CD4-positive, alpha-beta T cell treated with Interleukin-4 for 1 hour (primary cell): ENCODE measurements around the gene FES.
"Not testable (repeated sequence)": the region's sequence is repeated elsewhere in the genome, so short reads cannot be mapped to it uniquely, and the experiment has no call there.

Experiments used
- DNase-seq, 2 donors: peaks; one replicate each; pipeline ENCODE4 v3.0.0-alpha.2; 2020 to 2022

FES gene

GRCh38 chr15:90883976-90884718 lies at the start of gene FES:
FES (plus strand) TSS chr15:90884504; CDS start chr15:90885046, 542 bp downstream.
- peak in 1 of 2 donors; percentile 45 for DNase-seq

DNA sequence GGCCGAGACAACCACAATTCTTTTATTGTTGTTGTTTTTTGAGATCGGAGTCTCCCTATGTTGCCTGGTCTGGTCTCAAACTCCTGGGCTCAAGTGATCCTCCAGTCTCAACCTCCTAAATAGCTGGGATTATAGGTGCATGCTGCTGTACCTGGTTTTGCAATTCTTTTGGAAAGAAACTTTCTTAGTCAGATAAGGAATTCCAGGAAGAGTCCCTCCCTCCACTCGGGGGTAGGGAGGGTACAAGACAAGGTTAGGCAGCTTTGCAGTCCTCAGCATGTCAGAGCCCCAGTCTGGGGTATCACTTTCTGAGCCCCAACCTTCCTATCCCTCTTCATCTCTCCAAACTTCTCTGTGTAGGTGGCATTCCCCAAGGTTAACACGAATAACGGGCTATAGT lies 49.7 kb upstream of the FES start:
- no peak for DNase-seq

DNA sequence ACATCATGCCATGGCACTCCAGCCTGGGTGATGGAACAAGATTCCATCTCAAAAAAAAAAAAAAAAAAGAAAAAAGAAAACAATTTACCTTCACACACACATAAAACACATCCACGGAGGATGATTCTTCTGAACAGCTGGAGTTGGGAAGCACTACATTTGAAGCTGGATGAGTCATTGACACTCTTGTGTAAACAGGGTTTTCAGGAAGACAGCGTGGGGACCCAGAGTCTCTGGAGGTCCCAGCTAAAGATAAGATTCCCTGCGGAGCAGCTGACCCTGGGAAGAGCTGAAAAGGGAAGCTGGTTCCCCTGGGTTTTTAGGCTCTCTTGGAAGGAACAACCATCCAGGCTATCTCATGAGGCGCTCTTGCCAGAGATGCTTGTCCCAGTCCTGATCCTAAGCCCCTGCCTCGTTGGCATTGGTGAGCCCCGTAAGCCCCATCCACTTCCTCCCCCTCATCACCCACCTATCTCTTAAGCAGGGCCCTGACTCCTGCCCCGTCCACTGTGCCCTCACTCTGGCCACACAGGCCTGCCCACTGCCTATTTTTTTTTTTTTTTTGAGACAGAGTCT lies 47.9 kb upstream of the FES start:
- no peak for DNase-seq

DNA sequence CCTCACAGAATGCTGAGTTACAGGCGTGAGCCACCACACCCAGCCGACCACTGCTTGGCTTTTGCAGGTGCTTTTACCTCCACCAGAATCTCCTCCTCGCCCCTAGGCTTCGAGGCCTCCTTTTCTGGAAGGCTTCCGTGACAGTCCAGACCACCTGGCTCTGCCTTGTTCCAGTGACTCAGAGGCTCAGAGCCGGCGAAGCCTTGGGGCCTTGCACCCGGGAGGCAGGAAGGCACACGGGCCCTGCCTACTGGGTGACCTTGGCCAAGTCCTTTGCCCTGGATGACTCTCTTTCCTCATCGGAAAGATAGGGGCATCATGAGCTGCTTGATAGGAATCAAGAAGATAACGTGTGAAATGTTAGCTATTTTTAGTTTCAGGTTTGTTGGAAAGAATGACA lies 47.2 kb upstream of the FES start:
- no peak for DNase-seq

DNA sequence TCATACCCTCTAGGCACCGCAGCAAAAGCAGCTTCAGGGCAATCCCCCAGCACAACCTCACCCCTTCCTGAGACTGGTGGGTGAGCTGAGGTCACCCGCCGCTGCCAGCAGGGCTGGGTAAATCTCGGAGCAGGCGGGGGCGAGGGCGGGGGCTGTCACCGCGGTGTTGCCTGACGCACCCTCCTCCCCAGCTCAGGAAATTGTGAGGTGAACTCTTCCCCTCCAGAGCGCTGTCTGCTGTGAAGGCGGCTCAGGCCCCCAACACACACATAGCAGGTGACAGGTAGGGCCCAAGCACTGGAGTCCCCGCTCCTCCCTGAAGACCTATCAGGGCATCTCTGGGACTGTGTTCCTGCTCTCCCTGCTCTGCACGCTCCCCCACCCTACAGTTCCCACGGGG lies 46.2 kb upstream of the FES start:
- DNase-seq = peak; percentile 82 to 87

DNA sequence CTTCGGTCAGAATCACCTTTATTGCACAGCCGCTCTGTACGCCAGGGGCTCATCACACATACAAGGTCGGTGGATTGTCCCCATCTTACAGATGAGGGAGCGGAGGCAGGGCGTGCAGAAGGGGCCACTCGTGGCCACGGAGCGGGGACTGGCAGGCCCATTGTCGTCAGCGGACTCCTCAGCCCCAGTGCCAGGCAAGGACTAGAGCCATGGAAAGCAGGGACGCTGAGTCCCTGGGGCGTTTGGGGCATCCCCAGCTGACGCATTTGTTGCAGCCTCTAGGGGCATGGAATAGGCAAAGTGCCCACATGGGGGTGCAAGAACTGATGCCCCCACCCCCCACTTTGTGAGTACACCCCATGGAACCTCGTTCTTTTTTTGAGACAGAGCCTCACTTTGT lies 45.8 kb upstream of the FES start:
- DNase-seq = no peak

GRCh38 chr15:90839187-90840071 lies 44.9 kb upstream of the FES start:
- DNase-seq = peak in 1 of 2 donors; percentile 49

DNA sequence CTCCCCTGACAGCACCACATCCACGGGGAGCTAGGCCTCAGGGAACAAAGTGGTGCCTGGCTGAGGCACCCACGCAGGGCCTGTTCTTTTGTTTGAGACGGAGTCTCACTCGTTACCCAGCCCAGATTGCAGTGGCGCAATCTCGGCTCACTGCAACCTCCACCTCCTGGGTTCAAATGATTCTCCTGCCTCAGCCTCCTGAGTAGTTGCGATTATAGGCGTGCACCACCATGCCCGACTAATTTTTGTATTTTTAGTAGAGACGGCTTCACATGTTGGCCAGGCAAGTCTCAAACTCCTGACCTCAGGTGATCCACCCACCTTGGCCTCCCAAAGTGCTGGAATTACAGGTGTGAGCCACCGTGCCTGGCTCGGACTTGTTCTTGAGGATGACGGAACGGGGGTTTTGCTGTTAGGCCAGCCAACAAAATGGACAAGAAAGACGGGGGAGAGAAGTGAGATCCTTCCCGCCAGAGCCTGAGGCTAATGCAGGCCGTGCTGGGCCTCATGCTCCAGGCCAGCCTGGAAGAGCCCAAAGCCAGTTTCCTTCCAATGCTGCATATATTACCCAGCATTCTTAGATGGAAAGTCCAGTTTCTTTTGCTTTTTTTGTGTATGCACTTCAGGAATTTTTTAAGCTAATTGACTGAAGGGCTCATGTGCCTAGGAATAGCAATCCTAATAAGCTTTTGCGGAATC lies 44.0 kb upstream of the FES start:
- DNase-seq = no peak

DNA sequence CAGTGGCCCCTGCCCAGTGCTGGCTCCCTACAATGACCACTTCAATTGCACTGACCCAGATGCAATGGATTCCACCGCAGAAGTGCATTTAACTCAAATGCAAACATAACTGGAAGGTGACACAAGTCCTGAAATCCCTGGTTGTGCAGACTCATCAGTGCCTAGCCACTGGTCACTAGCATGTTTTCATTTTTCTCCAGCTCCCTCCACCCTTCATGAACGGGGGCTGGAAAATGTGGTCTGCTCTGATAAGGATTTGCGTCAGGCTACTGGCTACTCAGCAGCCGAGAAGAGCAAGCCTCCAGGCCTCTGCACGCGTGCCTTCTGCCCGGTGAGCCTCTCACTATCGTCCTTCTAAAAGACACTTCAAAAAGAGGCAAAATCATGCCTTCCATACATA lies 43.4 kb upstream of the FES start:
- DNase-seq = no peak

- no peak for DNase-seq
Observed at GRCh38 chr15:90844696-90845095, 39.6 kb upstream of the FES start.

GRCh38 chr15:90845201-90845949 lies 38.9 kb upstream of the FES start:
- peak in 1 of 2 donors; percentile 64 for DNase-seq

GRCh38 chr15:90849424-90849823 lies 34.9 kb upstream of the FES start:
- DNase-seq = not testable (repeated sequence)

- peak; percentile 42 to 49 for DNase-seq
Observed at GRCh38 chr15:90851114-90851513, 33.2 kb upstream of the FES start.

GRCh38 chr15:90851940-90852339 lies 32.4 kb upstream of the FES start:
- peak in 1 of 2 donors; percentile 16 for DNase-seq

GRCh38 chr15:90855139-90855538 lies 29.2 kb upstream of the FES start:
- DNase-seq = no peak

- DNase-seq = no peak
Observed at GRCh38 chr15:90857337-90857736, 27.0 kb upstream of the FES start.

DNA sequence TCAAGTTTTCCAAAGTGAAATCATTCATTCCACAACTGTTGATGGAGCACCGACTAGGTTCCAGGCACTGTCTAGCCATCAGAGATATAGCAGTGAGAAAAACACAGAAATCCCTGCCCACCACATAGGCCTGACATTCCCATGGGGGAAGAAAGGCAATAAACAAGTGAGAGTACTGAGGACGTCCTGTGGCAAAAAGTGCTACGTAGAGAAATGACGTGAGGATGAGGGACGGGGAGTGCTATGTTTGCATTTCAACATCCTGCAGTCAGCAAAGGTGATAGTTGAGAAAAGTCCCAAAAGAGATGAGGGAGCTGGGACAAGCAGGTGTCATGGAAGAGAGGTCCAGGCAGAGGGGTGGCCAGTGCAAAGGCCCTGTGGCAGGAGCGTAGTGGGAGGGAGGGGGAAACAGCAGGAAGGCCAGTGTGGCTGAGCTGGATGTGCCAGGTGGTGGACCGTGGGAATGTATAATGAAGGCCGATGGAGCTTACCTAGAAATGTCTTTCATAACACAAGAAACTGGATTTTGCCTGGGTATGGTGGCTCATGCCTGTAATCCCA lies 26.3 kb upstream of the FES start:
- no peak for DNase-seq

- no peak for DNase-seq
Observed at GRCh38 chr15:90859234-90860131, 24.8 kb upstream of the FES start.

DNA sequence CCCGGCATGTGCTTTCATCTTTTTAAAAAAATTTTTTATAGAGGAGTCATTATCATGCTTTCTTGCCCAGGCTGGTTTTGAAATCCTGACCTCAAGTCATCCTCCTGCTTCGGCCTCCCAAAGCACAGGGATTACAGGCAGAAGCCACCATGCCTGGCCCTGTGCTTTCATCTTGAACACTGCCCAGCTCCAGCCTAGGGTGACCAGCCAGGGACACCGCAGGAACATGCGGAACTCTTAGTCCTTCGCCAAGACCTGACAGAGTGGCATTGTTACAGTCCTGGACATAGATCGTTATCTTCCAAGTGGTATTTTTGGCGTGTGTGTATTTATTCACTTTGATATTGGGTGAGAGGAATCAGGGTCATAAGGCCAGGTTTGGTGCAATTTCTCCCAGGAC lies 23.9 kb upstream of the FES start:
- no peak for DNase-seq

GRCh38 chr15:90860942-90861675 lies 23.2 kb upstream of the FES start:
- DNase-seq = no peak
